C4-2B (cell line): ENCODE measurements around the gene KDM4C.

ENCODE experiments used
- H3K27ac ChIP-seq: fragments of 450-650 bp; 2 replicates; pipeline ENCODE4 v1.5.1; 2017
- CTCF ChIP-seq: fragments of 450-650 bp; conservative IDR thresholded peaks from 2 replicates; pipeline ENCODE4 v1.5.1; 2017; ENCODE audit warnings: mild to moderate bottlenecking
- ZFX ChIP-seq: fragments of 450-650 bp; IDR thresholded peaks from 2 replicates; pipeline ENCODE4 v1.6.1; 2017

KDM4C gene

GRCh38 chr9:6880626-6881025, 122.9 kb downstream of the KDM4C start:
- TF ChIP-seq CTCF (no peak), ZFX (no peak)
- no peak overlapping the region for H3K27ac ChIP-seq

- TF ChIP-seq CTCF: no peak
- TF ChIP-seq ZFX: no peak
- H3K27ac ChIP-seq: no peak overlapping the region
Measured at GRCh38 chr9:6884101-6884500, 126.3 kb downstream of the KDM4C start.

- no peak overlapping the region for H3K27ac ChIP-seq
- TF ChIP-seq CTCF (no peak), ZFX (no peak)
Measured at GRCh38 chr9:6884990-6885389, 127.2 kb downstream of the KDM4C start.

GRCh38 chr9:6887051-6887450, 129.3 kb downstream of the KDM4C start:
- H3K27ac ChIP-seq: no peak overlapping the region
- TF ChIP-seq CTCF (no peak), ZFX (no peak)

GRCh38 chr9:6889868-6890267, 132.1 kb downstream of the KDM4C start:
- TF ChIP-seq CTCF (no peak), ZFX (no peak)
- H3K27ac ChIP-seq: no peak overlapping the region

- TF ChIP-seq CTCF (no peak), ZFX (no peak)
- H3K27ac ChIP-seq: no peak overlapping the region
Measured at GRCh38 chr9:6893350-6894131, 135.8 kb downstream of the KDM4C start.

GRCh38 chr9:6894135-6894534, 136.4 kb downstream of the KDM4C start:
- TF ChIP-seq ZFX (no peak), CTCF (no peak)
- H3K27ac ChIP-seq: no peak overlapping the region
